ENCODE measurements around the gene TPK1.
"Not testable (repeated sequence)": the region's sequence is repeated elsewhere in the genome, so short reads cannot be mapped to it uniquely, and the experiment has no call there.

TPK1 gene

GRCh38 chr7:144776447-144776846 lies 59.4 kb downstream of the TPK1 start:
- no peak for DNase-seq

- no peak for DNase-seq
These were observed 60.1 kb downstream of the TPK1 start for GRCh38 chr7:144775749-144776148.

DNA sequence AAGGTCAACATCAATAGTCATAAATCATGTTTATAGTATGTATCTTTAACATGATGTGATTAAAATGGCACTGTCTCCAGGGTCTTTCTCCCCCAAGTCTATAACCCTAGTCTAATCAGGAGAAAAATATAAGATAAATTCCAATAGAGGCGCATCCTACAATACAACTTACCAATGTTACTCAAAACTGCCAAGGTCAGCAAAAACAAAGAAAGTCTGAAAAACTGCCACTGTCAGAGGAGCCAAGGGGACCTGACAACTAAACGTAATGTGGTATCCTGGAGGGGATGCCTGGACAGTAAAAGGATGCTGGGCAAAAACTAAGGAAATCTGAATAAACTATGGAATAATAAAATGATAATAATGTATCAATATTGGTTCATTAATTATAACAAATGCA lies 63.9 kb downstream of the TPK1 start:
- DNase-seq, result no peak

GRCh38 chr7:144771174-144771573 lies 64.7 kb downstream of the TPK1 start:
- no peak for DNase-seq

DNA sequence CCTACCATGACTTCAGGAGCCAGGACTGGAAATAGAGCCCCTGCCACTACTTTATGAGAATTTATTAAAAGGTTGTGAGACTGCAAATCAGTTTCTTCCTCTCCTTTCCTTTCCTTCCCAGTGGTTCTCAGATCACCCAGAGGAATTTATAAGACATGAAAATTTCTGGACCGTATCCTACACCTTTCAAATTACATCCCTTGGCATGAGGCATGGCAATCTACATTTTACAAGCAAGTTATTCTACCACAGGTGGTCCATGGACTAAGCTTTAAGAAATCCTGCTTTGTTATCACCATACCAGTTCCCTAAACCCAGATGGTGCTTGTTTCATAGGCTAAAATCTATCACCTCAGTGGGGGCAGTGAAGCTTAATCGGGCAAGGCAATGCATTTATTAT lies 66.5 kb downstream of the TPK1 start:
- DNase-seq, result no peak

DNA sequence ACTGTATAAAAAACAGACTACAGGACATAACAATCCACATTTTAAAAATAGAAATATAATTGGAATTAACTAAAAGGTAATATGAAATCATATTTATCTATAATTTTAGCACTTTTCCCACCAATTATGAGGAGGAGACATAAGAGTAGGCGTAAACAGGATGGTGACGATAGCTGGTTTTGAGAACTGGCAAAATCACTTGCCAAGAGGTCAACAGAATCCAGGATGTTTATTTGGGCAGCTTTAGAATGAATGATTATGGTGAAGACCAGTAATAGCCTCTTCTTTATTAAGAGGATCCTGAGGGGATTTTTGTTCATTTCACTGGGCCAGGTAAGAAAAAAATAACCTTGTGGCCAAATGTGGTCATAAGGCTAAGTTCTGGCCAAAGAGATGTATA lies 67.2 kb downstream of the TPK1 start:
- no peak for DNase-seq

DNA sequence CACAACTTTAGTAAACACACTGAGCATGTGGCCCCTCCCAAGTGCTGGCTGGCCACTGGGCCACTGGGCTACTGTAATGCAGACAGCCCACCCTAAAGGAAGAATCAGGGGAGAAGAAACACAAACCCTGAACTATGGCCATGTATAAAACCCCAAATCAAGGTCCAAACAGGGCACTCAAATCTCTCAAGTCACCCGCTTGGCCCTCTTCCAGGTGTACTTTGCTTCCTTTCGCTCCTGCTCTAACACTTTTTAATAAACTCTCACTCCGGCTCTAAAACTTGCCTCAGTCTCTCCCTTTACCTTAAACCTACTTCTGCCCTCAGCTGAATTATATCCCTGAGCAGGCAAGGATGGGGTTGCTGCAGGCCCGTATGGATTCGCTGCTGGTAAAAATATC lies 72.6 kb downstream of the TPK1 start:
- DNase-seq, result no peak

GRCh38 chr7:144762853-144763252 lies 73.0 kb downstream of the TPK1 start:
- no peak for DNase-seq

- no peak for DNase-seq
These were observed 74.4 kb downstream of the TPK1 start for GRCh38 chr7:144761493-144761892.

GRCh38 chr7:144759653-144760052 lies 76.2 kb downstream of the TPK1 start:
- no peak for DNase-seq

DNA sequence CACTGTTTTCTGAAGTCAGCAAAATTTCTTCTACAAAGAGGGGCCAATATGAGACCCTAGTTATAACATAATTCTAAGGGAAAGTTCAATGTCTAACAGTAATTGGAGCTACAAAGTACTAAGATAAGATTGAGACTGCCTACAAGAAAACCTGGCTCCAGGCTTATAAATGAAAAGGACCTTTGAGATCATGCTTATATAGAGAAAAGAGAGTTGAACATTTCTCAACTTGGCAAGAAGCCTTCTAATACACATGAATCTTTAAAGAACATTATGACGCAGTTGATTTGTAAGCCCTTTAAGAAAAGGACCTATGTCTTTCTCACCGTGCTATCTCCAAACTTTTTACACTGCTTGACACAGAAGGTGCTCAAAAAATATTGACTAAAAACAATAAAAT lies 87.9 kb downstream of the TPK1 start:
- DNase-seq, result no peak

DNA sequence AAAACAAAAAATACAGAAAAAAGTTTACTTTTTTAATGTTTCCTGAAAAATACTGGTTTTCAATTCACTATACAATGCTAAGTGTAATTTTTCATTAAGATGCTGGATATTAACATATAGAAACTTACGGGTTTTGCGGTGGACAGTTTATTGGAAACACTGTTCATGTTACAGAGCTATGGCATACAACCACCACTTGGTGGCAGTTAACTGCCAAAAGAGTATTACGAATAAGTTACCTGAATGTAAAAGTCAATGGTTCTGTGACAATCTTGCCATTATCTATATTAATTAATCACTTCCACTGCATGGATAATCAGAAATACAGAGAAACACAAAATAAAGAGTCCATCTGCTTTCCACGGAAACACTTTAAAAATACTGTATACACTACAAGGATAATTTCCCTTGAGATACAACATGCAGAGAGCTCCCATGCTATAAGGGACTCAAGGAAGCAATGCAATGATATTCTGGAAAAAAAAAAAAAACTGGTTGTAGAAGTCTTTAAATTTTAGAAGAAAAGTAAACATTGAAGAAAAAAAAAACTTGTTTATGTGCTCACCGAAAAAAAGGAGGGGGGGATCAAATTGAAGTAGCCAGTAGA lies 97.0 kb downstream of the TPK1 start:
- DNase-seq, result no peak

DNA sequence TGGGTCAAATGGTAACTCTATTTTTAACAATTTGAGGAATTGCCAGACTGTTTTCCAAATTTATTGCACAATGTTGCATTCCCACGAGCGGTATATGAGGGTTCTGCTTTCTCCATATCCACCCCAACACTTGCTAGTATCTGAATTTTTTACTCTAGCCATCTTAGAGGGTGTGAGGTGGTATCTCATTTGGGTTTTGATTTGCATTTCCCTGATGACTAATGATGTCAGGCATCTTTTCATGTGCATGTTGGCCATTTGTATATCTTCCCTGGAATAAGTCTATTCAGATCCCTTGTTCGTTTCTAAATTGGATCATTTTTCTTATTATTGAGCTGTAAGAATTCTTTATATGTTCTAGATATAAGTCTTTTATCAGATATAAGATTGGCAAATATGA lies 97.7 kb downstream of the TPK1 start:
- no peak for DNase-seq

DNA sequence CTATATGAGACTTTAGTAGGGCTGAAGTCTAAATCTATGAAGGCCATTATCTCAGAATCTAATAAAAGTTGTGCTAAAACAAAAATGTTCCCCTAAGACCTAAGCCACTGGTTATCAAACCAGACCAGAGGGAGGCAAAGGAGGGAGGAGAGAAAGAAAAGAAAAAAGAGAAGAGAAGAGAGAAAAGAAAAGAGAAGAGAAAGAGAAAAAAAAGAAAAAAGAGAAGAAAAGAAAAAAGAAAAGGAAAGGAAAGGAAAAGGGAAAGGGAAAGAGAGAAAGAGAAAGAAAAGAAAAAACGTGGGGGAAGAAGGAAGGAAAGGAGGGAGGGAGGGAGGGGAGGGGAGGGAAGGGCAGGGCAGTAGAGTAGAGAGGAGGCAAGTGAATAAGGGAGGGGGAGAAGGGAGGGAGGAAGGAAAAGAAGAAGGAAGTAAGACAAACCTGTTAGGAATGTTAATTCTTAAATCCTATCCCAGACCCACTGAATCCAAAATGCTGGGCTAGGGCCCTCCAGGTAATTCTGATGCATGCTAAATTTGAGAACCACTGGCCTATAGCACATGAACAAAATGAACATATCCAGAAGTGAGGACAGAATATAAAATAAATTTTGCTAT lies 98.9 kb downstream of the TPK1 start:
- no peak for DNase-seq

- DNase-seq, result no peak
These were observed 100.2 kb downstream of the TPK1 start for GRCh38 chr7:144735505-144736276.

DNA sequence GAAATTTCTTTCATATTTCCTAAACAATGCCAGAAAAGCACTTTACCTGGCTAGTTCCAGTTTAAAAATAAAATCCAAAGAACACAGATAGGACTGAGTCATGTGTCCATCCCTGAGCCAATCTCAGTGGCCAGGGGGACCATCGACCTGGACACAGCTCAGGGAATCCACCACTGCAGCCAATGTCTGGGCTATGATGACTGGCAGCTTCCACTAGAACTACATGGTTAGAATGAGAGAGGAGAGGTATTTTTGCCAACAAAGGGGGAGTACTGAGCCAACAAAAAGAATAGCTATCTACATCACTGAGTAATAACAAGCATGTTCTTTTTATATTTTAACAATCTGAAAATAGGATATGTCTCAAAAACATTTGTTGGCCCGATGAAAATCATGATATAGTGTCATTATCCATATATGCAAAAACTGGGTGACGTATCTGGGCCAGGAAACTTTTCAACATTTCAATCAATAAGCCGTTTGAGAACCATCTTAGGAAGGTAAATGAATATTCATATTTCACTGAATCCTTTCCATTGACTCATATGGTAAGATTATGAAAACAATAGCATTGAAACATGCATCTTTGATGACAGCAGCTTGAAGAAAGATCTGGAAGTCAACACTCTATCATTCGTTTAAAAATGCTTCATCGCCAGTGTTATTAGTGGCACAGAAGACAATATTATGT lies 104.0 kb downstream of the TPK1 start:
- DNase-seq, result no peak

- no peak for DNase-seq
These were observed 105.6 kb downstream of the TPK1 start for GRCh38 chr7:144730224-144730623.

DNA sequence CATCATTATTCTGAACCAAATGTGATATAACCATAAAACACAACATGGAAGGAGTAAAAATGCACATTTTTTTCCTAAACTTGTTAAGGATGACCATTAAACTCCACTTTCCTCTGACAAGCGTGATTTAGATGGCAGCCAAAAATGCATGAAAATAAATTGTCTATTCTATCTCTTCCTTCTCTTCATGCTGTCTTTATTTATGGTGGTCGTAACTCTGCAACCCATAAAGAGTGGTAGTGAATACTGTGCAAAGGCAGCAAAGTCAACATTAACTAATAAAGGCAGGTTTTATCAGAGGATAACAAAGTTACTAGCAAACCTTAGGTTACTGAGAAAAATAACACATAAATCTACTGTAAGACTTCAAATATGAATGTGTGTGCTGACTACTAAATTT lies 106.6 kb downstream of the TPK1 start:
- no peak for DNase-seq

DNA sequence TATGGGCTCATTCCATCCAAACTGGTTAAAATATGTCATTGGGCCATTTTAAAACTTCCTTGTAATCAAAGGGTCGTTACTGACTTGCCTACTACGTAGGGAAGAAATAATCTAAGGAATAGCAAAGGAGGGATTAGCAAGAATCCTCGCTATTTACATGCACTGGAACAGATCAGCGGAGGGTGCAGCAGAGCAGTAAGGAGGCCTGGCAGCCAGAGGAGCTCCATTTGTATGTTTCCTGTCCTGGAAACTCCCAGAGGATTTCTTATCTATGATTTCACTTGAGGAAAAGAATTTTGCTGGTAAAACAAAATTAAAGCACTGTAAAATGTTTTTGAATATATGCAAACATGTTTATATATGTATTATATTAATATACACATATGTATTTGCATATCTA lies 107.3 kb downstream of the TPK1 start:
- no peak for DNase-seq

GRCh38 chr7:144726840-144727239 lies 109.0 kb downstream of the TPK1 start:
- DNase-seq, result not testable (repeated sequence)

DNA sequence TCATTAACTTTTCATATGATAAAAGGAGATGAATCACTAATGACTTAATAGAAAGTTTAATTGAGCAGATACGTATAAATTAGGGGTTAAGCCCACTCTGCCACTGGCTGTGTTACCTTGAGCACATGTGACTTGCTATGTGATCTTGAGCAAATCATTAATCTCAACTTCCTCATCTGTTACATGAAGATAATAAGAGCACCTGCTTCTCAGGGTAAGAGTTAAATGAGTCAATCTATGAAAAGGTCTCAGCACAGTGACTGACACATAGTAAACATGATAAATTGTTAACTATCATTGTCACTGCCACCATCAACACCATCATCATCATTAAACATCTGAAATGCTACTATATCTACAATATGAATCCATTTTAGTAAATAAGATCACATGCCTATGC lies 110.8 kb downstream of the TPK1 start:
- no peak for DNase-seq

DNA sequence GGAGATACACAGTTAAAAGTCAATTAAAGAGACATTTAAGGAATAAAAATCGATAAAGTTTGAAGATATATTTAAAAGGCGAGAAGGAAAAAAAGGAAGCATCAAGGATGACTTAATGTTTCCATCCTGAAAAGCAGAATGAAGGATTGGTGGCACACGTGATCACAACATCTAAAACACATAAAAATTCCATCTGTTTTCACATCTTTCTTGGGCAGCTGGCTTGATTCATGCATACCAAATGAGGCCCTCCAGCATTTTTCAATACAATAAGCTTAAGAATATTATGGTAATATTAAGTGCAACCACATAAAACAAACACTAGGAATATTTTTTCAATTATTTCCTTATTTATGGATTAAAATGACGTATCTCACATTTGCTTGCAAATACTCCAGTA lies 112.6 kb downstream of the TPK1 start:
- DNase-seq, result no peak

DNA sequence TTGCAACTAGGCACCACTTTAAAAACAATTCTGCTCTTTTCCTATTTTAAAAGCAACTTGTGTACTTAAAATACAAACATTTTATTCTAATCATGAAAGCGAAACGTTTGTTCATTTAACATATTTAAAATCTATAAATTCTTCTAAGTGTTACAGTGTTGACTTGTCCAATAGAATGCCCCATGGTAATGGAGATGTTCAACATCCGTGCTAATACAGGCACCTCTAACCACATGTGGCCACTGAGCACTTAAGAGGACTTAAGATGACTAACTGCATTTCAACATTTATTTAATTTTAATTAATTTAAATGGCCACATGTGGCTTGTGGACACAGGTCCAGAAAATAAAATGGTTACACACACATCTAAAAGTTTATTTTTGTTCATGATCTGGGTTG lies 115.1 kb downstream of the TPK1 start:
- no peak for DNase-seq

GRCh38 chr7:144720149-144720548 lies 115.7 kb downstream of the TPK1 start:
- DNase-seq, result peak; percentile 47

All from kidney glomerular epithelial cell (primary cell).